Measurements from ENCODE around the gene CYTH3.
A peak's percentile ranks its signal among the peaks of the same experiment; 100 is the strongest.
"Not testable (repeated sequence)": the region's sequence is repeated elsewhere in the genome, so short reads cannot be mapped to it uniquely, and the experiment has no call there.

CYTH3 gene

GRCh38 chr7:6232534-6232933 is 39.9 kb downstream of the CYTH3 start:
- H3K36me3 Mint-ChIP-seq (ENCODE audit: low read depth): no peaks in the 10 kb centered on the region
- no peaks in the 10 kb centered on the region for H3K9me3 Mint-ChIP-seq
- DNase-seq: no peak
- TF ChIP-seq CTCF (IDR thresholded peaks at IDR 0.05): no peak
- H3K27ac Mint-ChIP-seq: no peak overlapping the region
- H3K4me3 Mint-ChIP-seq: no peak overlapping the region
- H3K27me3 Mint-ChIP-seq (ENCODE audit: low read depth, poor library complexity): peaks cover 8% of the 10 kb centered on the region
- H3K4me1 Mint-ChIP-seq: peaks cover 50% of the 10 kb centered on the region

GRCh38 chr7:6232116-6232515 is 40.3 kb downstream of the CYTH3 start:
- no peak for DNase-seq
- TF ChIP-seq CTCF (IDR thresholded peaks at IDR 0.05): no peak
- Mint-ChIP-seq H3K27me3 (ENCODE audit: low read depth, poor library complexity) (peaks cover 8% of the 10 kb centered on the region), H3K4me3 (no peak overlapping the region), H3K27ac (no peak overlapping the region), H3K9me3 (no peaks in the 10 kb centered on the region), H3K4me1 (peaks cover 54% of the 10 kb centered on the region), H3K36me3 (ENCODE audit: low read depth) (no peaks in the 10 kb centered on the region)

GRCh38 chr7:6231184-6231583 is 41.2 kb downstream of the CYTH3 start:
- Mint-ChIP-seq H3K4me1 (peaks cover 63% of the 10 kb centered on the region), H3K9me3 (peaks cover 4% of the 10 kb centered on the region), H3K27me3 (ENCODE audit: low read depth, poor library complexity) (peaks cover 4% of the 10 kb centered on the region), H3K27ac (no peak overlapping the region), H3K4me3 (no peak overlapping the region), H3K36me3 (ENCODE audit: low read depth) (peaks cover 2% of the 10 kb centered on the region)
- TF ChIP-seq CTCF (IDR thresholded peaks at IDR 0.05): no peak
- no peak for DNase-seq

GRCh38 chr7:6229284-6229683 is 43.1 kb downstream of the CYTH3 start:
- H3K27ac Mint-ChIP-seq: peak overlapping the region; percentile 98
- DNase-seq; H3K27me3 Mint-ChIP-seq (ENCODE audit: low read depth, poor library complexity): not testable (repeated sequence)
- peaks cover 11% of the 10 kb centered on the region for H3K9me3 Mint-ChIP-seq
- H3K4me1 Mint-ChIP-seq: peaks cover 59% of the 10 kb centered on the region
- H3K4me3 Mint-ChIP-seq: peak overlapping the region; percentile 67
- peaks cover 12% of the 10 kb centered on the region for H3K36me3 Mint-ChIP-seq (ENCODE audit: low read depth)

GRCh38 chr7:6228361-6229229 is 43.8 kb downstream of the CYTH3 start:
- no peak for TF ChIP-seq CTCF (IDR thresholded peaks at IDR 0.05)
- peak; percentile 14 for DNase-seq
- peaks cover 19% of the 10 kb centered on the region for H3K36me3 Mint-ChIP-seq (ENCODE audit: low read depth)
- H3K4me3 Mint-ChIP-seq: peak overlapping the region; percentile 67
- H3K4me1 Mint-ChIP-seq: peaks cover 59% of the 10 kb centered on the region
- peaks cover 4% of the 10 kb centered on the region for H3K27me3 Mint-ChIP-seq (ENCODE audit: low read depth, poor library complexity)
- peak overlapping the region; percentile 98 for H3K27ac Mint-ChIP-seq
- H3K9me3 Mint-ChIP-seq: peaks cover 16% of the 10 kb centered on the region

- DNase-seq: no peak
- peaks cover 4% of the 10 kb centered on the region for H3K27me3 Mint-ChIP-seq (ENCODE audit: low read depth, poor library complexity)
- no peak for TF ChIP-seq CTCF (IDR thresholded peaks at IDR 0.05)
- no peak overlapping the region for H3K4me3 Mint-ChIP-seq
- peaks cover 53% of the 10 kb centered on the region for H3K4me1 Mint-ChIP-seq
- peaks cover 20% of the 10 kb centered on the region for H3K9me3 Mint-ChIP-seq
- H3K36me3 Mint-ChIP-seq (ENCODE audit: low read depth): peaks cover 22% of the 10 kb centered on the region
- peak overlapping the region; percentile 65 for H3K27ac Mint-ChIP-seq
These were observed 45.1 kb downstream of the CYTH3 start for GRCh38 chr7:6227294-6227846.

Data from nephron progenitor cell (in vitro differentiated cells).